ENCODE results near the gene GSK3A.

Gene GSK3A

DNA sequence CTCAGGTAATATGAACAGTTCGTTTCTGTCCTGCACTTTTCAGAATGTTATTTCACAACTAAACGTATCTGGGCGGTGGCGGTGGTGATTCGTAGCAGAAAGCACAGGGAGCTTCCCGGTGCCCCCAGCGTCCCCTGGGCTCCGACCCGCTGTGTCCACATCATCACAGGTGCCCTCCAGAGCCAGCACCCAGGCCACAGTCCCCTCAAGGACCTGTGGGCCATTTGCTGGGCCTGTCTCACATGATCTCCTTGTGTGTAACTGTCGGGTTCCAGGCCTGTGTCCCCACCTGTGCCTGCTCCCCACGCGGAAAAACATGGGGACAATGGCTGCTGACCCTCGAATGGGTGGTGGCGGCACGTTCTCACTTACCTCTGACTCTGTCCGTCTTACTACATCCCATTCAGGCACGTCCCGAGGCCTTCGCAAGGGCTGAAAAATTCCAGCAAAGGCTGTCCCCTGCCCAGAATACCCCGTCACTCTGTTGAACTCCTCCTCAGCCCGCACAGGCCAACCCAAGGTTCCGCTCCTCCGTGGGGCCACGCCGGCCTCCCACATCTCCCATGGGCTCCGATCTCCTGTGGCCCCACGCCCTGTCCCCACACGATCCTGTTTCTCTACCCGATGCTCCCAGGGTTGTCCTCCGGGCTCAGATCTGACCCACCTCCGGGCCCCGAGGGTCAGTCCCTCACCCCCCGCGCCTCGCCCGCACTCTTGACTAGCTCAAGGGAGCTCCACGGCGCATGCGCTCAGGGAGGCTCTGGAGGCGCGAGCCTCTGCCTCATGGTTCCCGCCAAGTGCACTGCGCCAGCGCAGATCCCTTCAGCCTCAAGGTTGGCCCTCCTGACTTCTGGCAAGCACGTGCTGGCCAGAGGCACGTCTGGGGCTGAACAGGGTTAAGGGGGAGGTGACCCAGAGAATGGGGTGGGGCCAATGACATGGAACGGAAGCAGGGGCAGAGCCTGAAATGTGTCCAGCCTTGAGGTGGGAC is 46.1 kb downstream of the GSK3A start:
- H3K27ac ChIP-seq (ENCODE audit: low read length) = no peak overlapping the region
- H3K4me1 ChIP-seq (ENCODE audit: control insufficient read depth, low read depth, low read length) = peaks cover 10% of the 10 kb centered on the region
- H3K4me3 ChIP-seq (ENCODE audit: low read length) = peak overlapping the region; percentile 13
- no peaks in the 10 kb centered on the region for H3K9me3 ChIP-seq (ENCODE audit: control insufficient read depth, low read depth, low read length)
- H3K27me3 ChIP-seq (ENCODE audit: control insufficient read depth, insufficient read depth, low read length) = no peaks in the 10 kb centered on the region
- no peak overlapping the region for H3K9ac ChIP-seq (ENCODE audit: low read length)
- H3K36me3 ChIP-seq (ENCODE audit: control insufficient read depth, low read depth, low read length) = peaks cover 12% of the 10 kb centered on the region

GRCh38 chr19:42193706-42194105 is 48.7 kb downstream of the GSK3A start:
- no peak overlapping the region for H3K4me3 ChIP-seq (ENCODE audit: low read length)
- H3K36me3 ChIP-seq (ENCODE audit: control insufficient read depth, low read depth, low read length) = peaks cover 2% of the 10 kb centered on the region
- H3K27ac ChIP-seq (ENCODE audit: low read length) = no peak overlapping the region
- H3K9ac ChIP-seq (ENCODE audit: low read length) = no peak overlapping the region
- H3K27me3 ChIP-seq (ENCODE audit: control insufficient read depth, insufficient read depth, low read length) = no peaks in the 10 kb centered on the region
- H3K4me1 ChIP-seq (ENCODE audit: control insufficient read depth, low read depth, low read length) = peaks cover 10% of the 10 kb centered on the region
- no peaks in the 10 kb centered on the region for H3K9me3 ChIP-seq (ENCODE audit: control insufficient read depth, low read depth, low read length)

DNA sequence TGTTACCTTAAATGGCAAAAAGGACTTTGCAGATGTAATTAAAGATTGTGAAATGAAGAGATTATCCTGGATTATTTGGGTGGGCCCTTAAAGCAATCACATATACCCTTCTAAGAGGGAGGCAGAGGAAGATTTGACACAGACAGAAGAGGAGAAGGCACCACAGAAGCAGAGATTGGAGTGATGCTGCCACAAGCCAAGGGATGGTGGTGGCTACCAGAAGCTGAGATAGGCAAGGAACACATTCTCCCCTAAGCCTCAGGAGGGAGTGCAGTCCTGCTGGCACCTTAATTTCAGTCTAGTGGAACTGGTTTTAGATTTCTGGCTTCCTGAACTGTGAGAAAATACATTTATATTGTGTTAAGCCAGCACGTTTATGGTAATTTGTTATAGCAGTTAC is 49.1 kb downstream of the GSK3A start:
- Histone ChIP-seq H3K27ac (ENCODE audit: low read length) (no peak overlapping the region), H3K36me3 (ENCODE audit: control insufficient read depth, low read depth, low read length) (no peaks in the 10 kb centered on the region), H3K9ac (ENCODE audit: low read length) (no peak overlapping the region), H3K9me3 (ENCODE audit: control insufficient read depth, low read depth, low read length) (no peaks in the 10 kb centered on the region), H3K27me3 (ENCODE audit: control insufficient read depth, insufficient read depth, low read length) (no peaks in the 10 kb centered on the region), H3K4me3 (ENCODE audit: low read length) (no peak overlapping the region), H3K4me1 (ENCODE audit: control insufficient read depth, low read depth, low read length) (peaks cover 10% of the 10 kb centered on the region)

DNA sequence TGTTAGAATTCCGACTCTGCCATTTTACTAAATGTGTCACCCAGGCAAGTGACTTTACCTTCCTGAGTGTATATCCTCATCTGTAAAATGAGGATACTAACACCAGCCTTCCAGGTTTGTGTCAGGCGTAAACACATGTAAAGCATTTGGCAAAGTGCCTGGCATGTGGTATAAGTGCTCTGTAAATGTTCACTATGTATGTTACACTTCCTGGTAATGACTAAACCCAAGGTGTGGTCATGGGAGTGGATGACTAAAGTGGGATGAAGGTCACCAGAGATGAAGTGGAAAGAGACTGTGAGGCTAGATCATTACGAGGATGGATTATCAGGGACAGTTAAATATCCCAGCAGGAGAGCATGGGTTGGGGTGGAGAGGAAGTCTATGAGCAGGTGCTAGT is 50.5 kb downstream of the GSK3A start:
- no peak overlapping the region for H3K27ac ChIP-seq (ENCODE audit: low read length)
- peaks cover 3% of the 10 kb centered on the region for H3K4me1 ChIP-seq (ENCODE audit: control insufficient read depth, low read depth, low read length)
- H3K9me3 ChIP-seq (ENCODE audit: control insufficient read depth, low read depth, low read length) = no peaks in the 10 kb centered on the region
- no peaks in the 10 kb centered on the region for H3K27me3 ChIP-seq (ENCODE audit: control insufficient read depth, insufficient read depth, low read length)
- H3K9ac ChIP-seq (ENCODE audit: low read length) = no peak overlapping the region
- H3K4me3 ChIP-seq (ENCODE audit: low read length) = no peak overlapping the region
- no peaks in the 10 kb centered on the region for H3K36me3 ChIP-seq (ENCODE audit: control insufficient read depth, low read depth, low read length)

GRCh38 chr19:42191330-42191729 is 51.1 kb downstream of the GSK3A start:
- no peak overlapping the region for H3K9ac ChIP-seq (ENCODE audit: low read length)
- H3K4me3 ChIP-seq (ENCODE audit: low read length) = no peak overlapping the region
- H3K9me3 ChIP-seq (ENCODE audit: control insufficient read depth, low read depth, low read length) = no peaks in the 10 kb centered on the region
- no peaks in the 10 kb centered on the region for H3K36me3 ChIP-seq (ENCODE audit: control insufficient read depth, low read depth, low read length)
- no peak overlapping the region for H3K27ac ChIP-seq (ENCODE audit: low read length)
- no peaks in the 10 kb centered on the region for H3K4me1 ChIP-seq (ENCODE audit: control insufficient read depth, low read depth, low read length)
- H3K27me3 ChIP-seq (ENCODE audit: control insufficient read depth, insufficient read depth, low read length) = no peaks in the 10 kb centered on the region

DNA sequence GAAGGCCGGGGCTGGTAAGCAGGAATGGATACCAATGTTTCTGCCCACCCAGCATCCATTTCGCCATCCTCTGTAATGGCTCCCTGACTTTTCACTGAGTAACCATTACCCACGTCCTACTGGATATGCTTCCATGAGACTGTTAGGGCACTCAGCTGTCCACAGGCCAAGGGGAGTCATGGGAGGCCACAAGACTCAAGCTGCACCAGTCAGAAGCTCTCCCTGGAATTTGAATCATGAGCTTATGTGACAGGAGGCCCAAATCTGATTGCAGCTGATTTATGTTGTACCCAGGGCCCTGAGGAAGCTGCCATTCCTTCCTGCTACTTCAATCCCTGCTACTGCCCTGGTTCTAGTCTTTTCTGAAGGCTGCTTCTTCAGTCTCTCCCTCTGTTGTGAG is 53.3 kb downstream of the GSK3A start:
- Histone ChIP-seq H3K27me3 (ENCODE audit: control insufficient read depth, insufficient read depth, low read length) (no peaks in the 10 kb centered on the region), H3K36me3 (ENCODE audit: control insufficient read depth, low read depth, low read length) (no peaks in the 10 kb centered on the region), H3K27ac (ENCODE audit: low read length) (no peak overlapping the region), H3K9me3 (ENCODE audit: control insufficient read depth, low read depth, low read length) (no peaks in the 10 kb centered on the region), H3K4me1 (ENCODE audit: control insufficient read depth, low read depth, low read length) (no peaks in the 10 kb centered on the region), H3K9ac (ENCODE audit: low read length) (no peak overlapping the region), H3K4me3 (ENCODE audit: low read length) (no peak overlapping the region)

DNA sequence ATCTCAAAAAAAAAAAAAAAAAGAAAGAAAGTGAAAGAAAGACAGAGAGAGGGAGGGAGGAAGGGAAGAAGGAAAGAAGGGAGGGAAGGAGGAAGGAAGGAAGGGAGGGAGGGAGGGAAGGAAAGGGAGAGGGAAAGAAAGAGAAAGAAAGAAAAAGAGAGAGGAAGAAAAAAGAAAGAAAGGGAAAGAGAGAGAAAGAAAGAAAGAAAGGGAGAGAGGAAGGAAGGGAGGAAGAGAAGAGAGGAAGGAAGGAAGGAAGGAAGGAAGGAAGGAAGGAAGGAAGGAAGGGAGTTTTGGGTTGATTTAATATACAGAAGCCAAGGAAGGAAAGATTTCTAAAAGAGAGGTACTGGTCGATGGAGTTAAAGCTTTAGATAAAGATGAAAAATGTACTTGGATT is 53.7 kb downstream of the GSK3A start:
- Histone ChIP-seq H3K9ac (ENCODE audit: low read length) (no peak overlapping the region), H3K36me3 (ENCODE audit: control insufficient read depth, low read depth, low read length) (no peaks in the 10 kb centered on the region), H3K27me3 (ENCODE audit: control insufficient read depth, insufficient read depth, low read length) (no peaks in the 10 kb centered on the region), H3K4me1 (ENCODE audit: control insufficient read depth, low read depth, low read length) (no peaks in the 10 kb centered on the region), H3K9me3 (ENCODE audit: control insufficient read depth, low read depth, low read length) (no peaks in the 10 kb centered on the region), H3K4me3 (ENCODE audit: low read length) (no peak overlapping the region), H3K27ac (ENCODE audit: low read length) (no peak overlapping the region)

DNA sequence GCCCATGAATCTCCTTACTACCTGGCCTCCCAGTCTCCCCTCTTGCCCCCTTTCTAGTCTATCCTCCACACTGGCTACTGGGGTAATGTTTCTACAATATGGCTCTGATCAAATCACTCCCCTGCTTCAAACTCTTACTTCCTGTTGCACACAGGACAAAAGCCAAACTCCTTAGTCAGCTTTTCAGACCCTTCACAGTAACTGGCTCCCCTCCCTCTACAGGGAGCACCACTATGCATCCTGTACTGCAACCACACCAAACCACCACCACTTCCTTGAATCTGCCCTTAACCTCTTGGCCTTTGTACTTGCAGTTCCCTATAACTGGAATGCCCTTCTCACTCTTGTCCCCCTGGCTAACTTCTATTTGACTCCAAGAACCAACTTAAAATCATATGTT is 57.1 kb downstream of the GSK3A start:
- Histone ChIP-seq H3K27ac (ENCODE audit: low read length) (no peak overlapping the region), H3K9me3 (ENCODE audit: control insufficient read depth, low read depth, low read length) (no peaks in the 10 kb centered on the region), H3K9ac (ENCODE audit: low read length) (no peak overlapping the region), H3K4me1 (ENCODE audit: control insufficient read depth, low read depth, low read length) (no peaks in the 10 kb centered on the region), H3K27me3 (ENCODE audit: control insufficient read depth, insufficient read depth, low read length) (peaks cover 11% of the 10 kb centered on the region), H3K36me3 (ENCODE audit: control insufficient read depth, low read depth, low read length) (no peaks in the 10 kb centered on the region), H3K4me3 (ENCODE audit: low read length) (no peak overlapping the region)

DNA sequence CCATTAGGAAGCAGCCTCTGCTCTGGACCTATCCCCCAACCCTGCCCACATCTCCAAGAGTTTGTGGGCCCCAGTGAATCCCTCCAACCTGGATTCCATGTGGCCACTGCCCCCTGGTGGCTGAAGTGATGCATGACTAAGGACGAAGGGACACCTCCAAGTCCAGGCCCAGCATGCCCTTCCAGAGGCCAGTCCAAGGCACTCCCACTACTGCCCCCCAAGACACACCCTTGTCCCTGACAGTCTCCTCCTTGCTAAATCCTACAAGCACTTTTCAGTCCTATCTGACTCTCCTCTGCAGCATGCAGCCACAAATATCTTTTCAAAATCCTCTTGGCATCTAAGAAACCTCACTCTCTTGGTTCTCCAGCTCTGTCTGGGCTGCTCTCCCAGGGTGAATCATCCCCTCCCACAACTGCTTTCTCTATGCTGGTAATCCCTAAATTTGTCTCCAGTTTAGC is 58.0 kb downstream of the GSK3A start:
- no peak overlapping the region for H3K27ac ChIP-seq (ENCODE audit: low read length)
- no peak overlapping the region for H3K9ac ChIP-seq (ENCODE audit: low read length)
- no peak overlapping the region for H3K4me3 ChIP-seq (ENCODE audit: low read length)
- no peaks in the 10 kb centered on the region for H3K9me3 ChIP-seq (ENCODE audit: control insufficient read depth, low read depth, low read length)
- peaks cover 19% of the 10 kb centered on the region for H3K27me3 ChIP-seq (ENCODE audit: control insufficient read depth, insufficient read depth, low read length)
- no peaks in the 10 kb centered on the region for H3K36me3 ChIP-seq (ENCODE audit: control insufficient read depth, low read depth, low read length)
- H3K4me1 ChIP-seq (ENCODE audit: control insufficient read depth, low read depth, low read length) = no peaks in the 10 kb centered on the region
